Bronchial epithelial cell (primary cell): ENCODE measurements around the gene DOLK. TPM values are rescaled to one million over a fixed set of nuclear protein-coding genes. Genes with fewer than 3 reads are reported as not detected.

Experiments
- DNase-seq: peaks from one replicate; pipeline ENCODE4 v3.0.0-alpha.2; 2010; ENCODE audit warnings: low read depth
- FAIRE-seq: peaks from 2 replicates; lab custom pipeline; 2011; peaks lifted over from hg19 to GRCh38; lab: Jason Lieb, UNC
- H3K27me3 ChIP-seq: 2 replicates; pipeline ENCODE4 v1.5.1; 2011; ENCODE audit warnings: low read length; ENCODE audit not compliant: control insufficient read depth, insufficient read depth
- H3K36me3 ChIP-seq: 2 replicates; pipeline ENCODE4 v1.5.1; 2011; ENCODE audit warnings: low read length; ENCODE audit not compliant: control insufficient read depth, insufficient read depth
- H3K4me3 ChIP-seq: 2 replicates; pipeline ENCODE4 v1.5.1; 2011; ENCODE audit warnings: mild to moderate bottlenecking, low read depth, low read length, control low read depth
- total RNA-seq: library from RNA; depleted of rRNA; stranded (reverse); fragments of >200 nt; gene quantifications from 2 replicates; pipeline ENCODE4 v1.2.1, GENCODE V29; 2014
- TF ChIP-seq, protein P1 (sequence below): IDR thresholded peaks from 2 replicates; pipeline ENCODE4 v1.5.1; 2011; ENCODE audit warnings: mild to moderate bottlenecking, moderate library complexity, low read length, control low read depth, inconsistent platforms; ENCODE audit not compliant: insufficient read depth, severe bottlenecking

Gene DOLK
- total RNA-seq, 1 donor from 2014 or later, result 22.6 TPM

- FAIRE-seq (no peak), DNase-seq (no peak)
- TF ChIP-seq, protein P1, sequence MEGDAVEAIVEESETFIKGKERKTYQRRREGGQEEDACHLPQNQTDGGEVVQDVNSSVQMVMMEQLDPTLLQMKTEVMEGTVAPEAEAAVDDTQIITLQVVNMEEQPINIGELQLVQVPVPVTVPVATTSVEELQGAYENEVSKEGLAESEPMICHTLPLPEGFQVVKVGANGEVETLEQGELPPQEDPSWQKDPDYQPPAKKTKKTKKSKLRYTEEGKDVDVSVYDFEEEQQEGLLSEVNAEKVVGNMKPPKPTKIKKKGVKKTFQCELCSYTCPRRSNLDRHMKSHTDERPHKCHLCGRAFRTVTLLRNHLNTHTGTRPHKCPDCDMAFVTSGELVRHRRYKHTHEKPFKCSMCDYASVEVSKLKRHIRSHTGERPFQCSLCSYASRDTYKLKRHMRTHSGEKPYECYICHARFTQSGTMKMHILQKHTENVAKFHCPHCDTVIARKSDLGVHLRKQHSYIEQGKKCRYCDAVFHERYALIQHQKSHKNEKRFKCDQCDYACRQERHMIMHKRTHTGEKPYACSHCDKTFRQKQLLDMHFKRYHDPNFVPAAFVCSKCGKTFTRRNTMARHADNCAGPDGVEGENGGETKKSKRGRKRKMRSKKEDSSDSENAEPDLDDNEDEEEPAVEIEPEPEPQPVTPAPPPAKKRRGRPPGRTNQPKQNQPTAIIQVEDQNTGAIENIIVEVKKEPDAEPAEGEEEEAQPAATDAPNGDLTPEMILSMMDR, result no peak
- no peak overlapping the region for H3K4me3 ChIP-seq
- H3K36me3 ChIP-seq, result peaks cover 18% of the 10 kb centered on the region
- no peaks in the 10 kb centered on the region for H3K27me3 ChIP-seq
These were observed 27.9 kb downstream of the DOLK start for GRCh38 chr9:128919402-128920089.

- Histone ChIP-seq H3K36me3 (peaks cover 20% of the 10 kb centered on the region), H3K4me3 (no peak overlapping the region)
- FAIRE-seq, result no peak
These were observed 28.5 kb downstream of the DOLK start for GRCh38 chr9:128918921-128919320.

DNA sequence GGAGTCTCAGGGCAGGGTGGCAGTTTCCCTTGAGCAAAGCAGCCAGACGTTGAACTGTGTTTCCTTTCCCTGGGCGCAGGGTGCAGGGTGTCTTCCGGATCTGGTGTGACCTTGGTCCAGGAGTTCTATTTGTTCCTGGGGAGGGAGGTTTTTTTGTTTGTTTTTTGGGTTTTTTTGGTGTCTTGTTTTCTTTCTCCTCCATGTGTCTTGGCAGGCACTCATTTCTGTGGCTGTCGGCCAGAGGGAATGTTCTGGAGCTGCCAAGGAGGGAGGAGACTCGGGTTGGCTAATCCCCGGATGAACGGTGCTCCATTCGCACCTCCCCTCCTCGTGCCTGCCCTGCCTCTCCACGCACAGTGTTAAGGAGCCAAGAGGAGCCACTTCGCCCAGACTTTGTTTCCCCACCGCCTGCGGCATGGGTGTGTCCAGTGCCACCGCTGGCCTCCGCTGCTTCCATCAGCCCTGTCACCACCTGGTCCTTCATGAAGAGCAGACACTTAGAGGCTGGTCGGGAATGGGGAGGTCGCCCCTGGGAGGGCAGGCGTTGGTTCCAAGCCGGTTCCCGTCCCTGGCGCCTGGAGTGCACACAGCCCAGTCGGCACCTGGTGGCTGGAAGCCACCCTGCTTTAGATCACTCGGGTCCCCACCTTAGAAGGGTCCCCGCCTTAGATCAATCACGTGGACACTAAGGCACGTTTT lies 30.1 kb downstream of the DOLK start:
- Histone ChIP-seq H3K36me3 (peaks cover 20% of the 10 kb centered on the region), H3K4me3 (no peak overlapping the region), H3K27me3 (no peaks in the 10 kb centered on the region)
- no peak for FAIRE-seq
- peak; percentile 60 for DNase-seq
- TF ChIP-seq, protein P1, result no peak

More at GRCh38 chr9:128918921-128919320, 28.5 kb downstream of the DOLK start:
- H3K27me3 ChIP-seq, result no peaks in the 10 kb centered on the region
- TF ChIP-seq, protein P1, result no peak
- no peak for DNase-seq

- FAIRE-seq, result no peak
- DNase-seq, result no peak
- Histone ChIP-seq H3K4me3 (no peak overlapping the region), H3K27me3 (no peaks in the 10 kb centered on the region), H3K36me3 (peaks cover 20% of the 10 kb centered on the region)
- TF ChIP-seq, protein P1, result no peak
These were observed 30.7 kb downstream of the DOLK start for GRCh38 chr9:128916745-128917144.

- no peaks in the 10 kb centered on the region for H3K27me3 ChIP-seq
- DNase-seq (no peak), FAIRE-seq (no peak)
- TF ChIP-seq, protein P1, result no peak
- H3K4me3 ChIP-seq, result no peak overlapping the region
- H3K36me3 ChIP-seq, result peaks cover 23% of the 10 kb centered on the region
These were observed 31.2 kb downstream of the DOLK start for GRCh38 chr9:128916204-128916603.
